Measurements from ENCODE around the gene LPP.

The LPP gene

GRCh38 chr3:188272481-188273372 lies 118.8 kb downstream of the LPP start:
- DNase-seq (ENCODE audit: low read depth), result no peak

- no peak for DNase-seq (ENCODE audit: low read depth)
Observed at GRCh38 chr3:188274249-188274915, 120.4 kb downstream of the LPP start.

GRCh38 chr3:188276375-188276774 lies 122.4 kb downstream of the LPP start:
- DNase-seq (ENCODE audit: low read depth), result no peak

GRCh38 chr3:188278717-188279324 lies 124.9 kb downstream of the LPP start:
- DNase-seq (ENCODE audit: low read depth), result no peak

GRCh38 chr3:188279502-188280335 lies 125.8 kb downstream of the LPP start:
- DNase-seq (ENCODE audit: low read depth), result no peak

GRCh38 chr3:188280627-188281026 lies 126.7 kb downstream of the LPP start:
- DNase-seq (ENCODE audit: low read depth), result no peak

GRCh38 chr3:188282871-188283270 lies 128.9 kb downstream of the LPP start:
- no peak for DNase-seq (ENCODE audit: low read depth)

- no peak for DNase-seq (ENCODE audit: low read depth)
Observed at GRCh38 chr3:188283347-188283746, 129.4 kb downstream of the LPP start.

- DNase-seq (ENCODE audit: low read depth), result no peak
Observed at GRCh38 chr3:188284455-188285212, 130.7 kb downstream of the LPP start.

GRCh38 chr3:188286087-188286513 lies 132.1 kb downstream of the LPP start:
- DNase-seq (ENCODE audit: low read depth), result no peak

GRCh38 chr3:188287339-188287738 lies 133.4 kb downstream of the LPP start:
- no peak for DNase-seq (ENCODE audit: low read depth)

- DNase-seq (ENCODE audit: low read depth), result no peak
Observed at GRCh38 chr3:188287762-188288505, 134.0 kb downstream of the LPP start.

- no peak for DNase-seq (ENCODE audit: low read depth)
Observed at GRCh38 chr3:188292251-188292650, 138.3 kb downstream of the LPP start.

GRCh38 chr3:188292827-188293226 lies 138.9 kb downstream of the LPP start:
- DNase-seq (ENCODE audit: low read depth), result no peak

GRCh38 chr3:188294113-188294512 lies 140.2 kb downstream of the LPP start:
- DNase-seq (ENCODE audit: low read depth), result no peak

GRCh38 chr3:188294823-188295487 lies 141.0 kb downstream of the LPP start:
- DNase-seq (ENCODE audit: low read depth), result no peak

GRCh38 chr3:188295876-188296275 lies 141.9 kb downstream of the LPP start:
- no peak for DNase-seq (ENCODE audit: low read depth)

- DNase-seq (ENCODE audit: low read depth), result no peak
Observed at GRCh38 chr3:188296761-188297612, 143.0 kb downstream of the LPP start.

GRCh38 chr3:188298585-188298984 lies 144.6 kb downstream of the LPP start:
- no peak for DNase-seq (ENCODE audit: low read depth)
